HG02885 (cell line): ENCODE data around the gene ARID1B.

Experiments used
- ATAC-seq: cut with Tn5 transposase; IDR thresholded peaks from one replicate; pipeline ENCODE4 v1.9.1; 2021; ENCODE audit warnings: mild to moderate bottlenecking; ENCODE audit not compliant: unreplicated experiment, poor library complexity

Gene ARID1B

GRCh38 chr6:156773935-156774852 lies 3.0 kb upstream of the ARID1B start:
- no peak for ATAC-seq

DNA sequence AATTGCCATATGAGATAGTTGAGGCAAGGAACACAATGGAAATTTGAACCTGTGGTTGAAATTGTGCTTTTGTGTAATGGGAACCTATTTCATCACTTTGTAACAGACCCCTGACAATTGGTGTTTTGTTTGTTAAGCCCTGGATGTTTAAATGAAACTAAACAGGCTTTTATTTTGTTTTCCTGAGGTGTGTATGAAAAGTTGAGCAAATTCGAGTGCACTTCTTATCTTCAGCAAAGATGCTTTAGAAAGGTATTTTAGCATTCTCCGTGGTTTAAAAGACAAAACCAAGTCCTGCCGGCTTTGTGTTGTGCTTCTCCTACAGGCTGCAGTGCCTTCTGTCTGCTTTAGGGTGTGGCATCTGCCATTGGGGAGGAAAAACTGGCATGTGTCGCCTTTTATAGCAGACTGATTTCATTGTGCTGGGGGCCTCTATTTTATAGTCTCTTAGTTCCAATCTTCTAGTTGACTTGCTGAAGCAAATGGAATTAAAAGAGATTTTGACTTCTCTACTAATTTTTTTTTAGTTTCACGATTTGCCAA lies 2.2 kb upstream of the ARID1B start:
- no peak for ATAC-seq

DNA sequence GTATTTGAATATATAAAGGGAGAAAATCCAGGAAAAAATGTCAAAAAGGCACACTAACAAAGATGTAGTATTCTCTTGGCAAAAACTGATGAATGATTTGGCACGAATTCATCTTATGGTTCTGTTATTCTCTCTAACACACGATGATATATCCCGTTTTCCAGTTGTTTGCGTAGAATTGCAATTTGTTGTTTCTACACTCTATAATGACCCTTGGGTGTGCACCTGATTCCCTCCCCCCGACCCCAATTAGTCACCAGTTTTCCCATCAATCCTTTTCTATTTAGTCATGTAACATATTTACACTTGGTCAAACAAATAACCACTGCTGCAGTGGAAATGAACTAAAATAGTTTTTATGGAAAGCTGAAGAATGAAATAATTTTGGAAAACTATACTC lies 1.5 kb upstream of the ARID1B start:
- no peak for ATAC-seq

- ATAC-seq, result no peak
Measured at GRCh38 chr6:156776470-156776839, 723 bp upstream of the ARID1B start.

GRCh38 chr6:156777577-156778453 lies 637 bp downstream of the ARID1B start:
- ATAC-seq, result peak; percentile 18

DNA sequence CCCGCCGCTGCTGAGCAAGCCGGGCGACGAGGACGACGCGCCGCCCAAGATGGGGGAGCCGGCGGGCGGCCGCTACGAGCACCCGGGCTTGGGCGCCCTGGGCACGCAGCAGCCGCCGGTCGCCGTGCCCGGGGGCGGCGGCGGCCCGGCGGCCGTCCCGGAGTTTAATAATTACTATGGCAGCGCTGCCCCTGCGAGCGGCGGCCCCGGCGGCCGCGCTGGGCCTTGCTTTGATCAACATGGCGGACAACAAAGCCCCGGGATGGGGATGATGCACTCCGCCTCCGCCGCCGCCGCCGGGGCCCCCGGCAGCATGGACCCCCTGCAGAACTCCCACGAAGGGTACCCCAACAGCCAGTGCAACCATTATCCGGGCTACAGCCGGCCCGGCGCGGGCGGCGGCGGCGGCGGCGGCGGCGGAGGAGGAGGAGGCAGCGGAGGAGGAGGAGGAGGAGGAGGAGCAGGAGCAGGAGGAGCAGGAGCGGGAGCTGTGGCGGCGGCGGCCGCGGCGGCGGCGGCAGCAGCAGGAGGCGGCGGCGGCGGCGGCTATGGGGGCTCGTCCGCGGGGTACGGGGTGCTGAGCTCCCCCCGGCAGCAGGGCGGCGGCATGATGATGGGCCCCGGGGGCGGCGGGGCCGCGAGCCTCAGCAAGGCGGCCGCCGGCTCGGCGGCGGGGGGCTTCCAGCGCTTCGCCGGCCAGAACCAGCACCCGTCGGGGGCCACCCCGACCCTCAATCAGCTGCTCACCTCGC lies 1.5 kb downstream of the ARID1B start:
- peak; percentile 7 for ATAC-seq

- ATAC-seq, result peak; percentile 16
Measured at GRCh38 chr6:156779206-156780094, 2.3 kb downstream of the ARID1B start.

GRCh38 chr6:156780102-156780641 lies 3.0 kb downstream of the ARID1B start:
- ATAC-seq, result peak; percentile 53

GRCh38 chr6:156780962-156781853 lies 4.0 kb downstream of the ARID1B start:
- no peak for ATAC-seq

DNA sequence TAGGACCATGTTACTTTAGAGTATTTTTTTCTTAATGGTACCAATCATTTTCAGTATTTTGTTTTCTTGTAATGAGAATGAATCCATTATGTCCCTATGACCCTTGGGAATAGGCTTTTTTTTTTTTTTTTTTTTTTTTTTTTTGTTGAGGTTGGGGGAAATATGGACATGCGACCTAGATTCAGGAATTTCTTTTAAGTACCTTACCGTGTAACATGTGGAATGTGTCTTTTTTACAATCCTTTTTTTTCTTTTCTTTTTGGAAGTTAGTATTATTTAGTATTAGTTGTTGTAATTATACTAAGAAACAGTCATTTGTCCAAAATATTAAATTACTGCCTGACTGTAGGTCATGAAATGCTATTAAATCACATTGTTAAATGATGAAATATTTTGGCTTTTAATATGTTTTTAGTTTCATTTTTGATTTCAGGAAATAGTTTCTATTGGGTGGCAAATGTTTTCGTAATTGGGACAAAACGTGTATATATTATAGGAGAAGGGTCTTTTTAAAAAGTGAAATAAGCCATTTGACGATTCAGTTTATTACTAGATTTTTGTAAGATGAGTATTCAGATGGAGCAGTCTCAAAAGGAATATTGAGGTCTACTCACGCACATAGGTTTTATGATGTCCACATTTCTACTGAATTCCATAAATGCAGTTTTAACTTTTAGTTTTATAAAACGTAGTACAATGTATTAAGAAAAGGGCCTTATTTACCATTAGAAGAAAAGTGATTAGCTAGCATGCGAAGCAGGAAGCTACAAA lies 4.9 kb downstream of the ARID1B start:
- no peak for ATAC-seq

DNA sequence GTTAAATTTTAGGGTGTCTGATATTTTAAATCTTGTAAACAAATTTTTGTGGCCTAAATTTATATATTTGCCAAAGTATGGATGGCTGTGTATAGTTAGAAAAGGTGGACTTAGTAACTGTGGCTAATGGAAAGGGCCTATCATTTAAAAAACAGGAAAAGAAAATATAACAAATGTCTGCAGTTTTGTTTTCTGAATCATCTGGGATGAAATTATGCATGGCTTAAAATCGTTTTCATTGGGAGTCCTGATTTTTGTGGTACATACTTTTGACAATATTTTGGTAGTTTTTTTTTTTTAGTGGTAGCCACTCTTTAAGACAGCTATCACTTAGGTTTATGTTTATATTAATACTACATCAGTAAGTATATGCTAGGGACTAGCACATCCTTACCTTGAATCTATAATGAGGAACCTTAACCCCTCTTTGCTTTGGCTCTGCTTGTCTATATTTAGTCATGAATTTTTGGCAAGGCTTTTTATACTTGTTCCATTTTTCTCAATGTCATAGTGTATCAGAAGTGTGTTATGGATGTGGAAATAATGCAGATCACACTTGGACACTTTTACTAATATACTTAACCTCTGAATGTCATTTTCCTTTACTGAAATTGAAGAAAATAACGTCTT lies 5.6 kb downstream of the ARID1B start:
- no peak for ATAC-seq

DNA sequence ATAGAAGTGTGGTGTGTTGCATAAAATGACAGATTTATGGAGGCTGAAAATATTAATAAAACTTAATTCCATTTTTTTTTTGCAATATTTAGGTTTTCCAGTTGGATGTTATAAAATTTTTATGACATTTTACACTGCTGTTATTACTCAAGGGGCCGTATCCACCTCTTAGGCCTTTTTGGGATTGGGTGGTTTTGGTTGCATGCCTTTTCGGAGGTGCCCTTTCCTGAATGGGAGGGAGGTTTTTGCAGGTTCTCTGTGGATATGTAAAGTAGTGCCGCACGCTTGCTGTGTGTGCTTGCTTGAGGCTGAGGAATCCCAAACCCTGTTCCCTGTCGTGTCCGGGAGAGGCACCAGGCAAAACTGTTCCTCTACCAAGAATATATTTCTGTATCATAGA lies 6.8 kb downstream of the ARID1B start:
- no peak for ATAC-seq

- ATAC-seq, result no peak
Measured at GRCh38 chr6:156786652-156787051, 9.5 kb downstream of the ARID1B start.

- no peak for ATAC-seq
Measured at GRCh38 chr6:156787569-156788492, 10.7 kb downstream of the ARID1B start.

DNA sequence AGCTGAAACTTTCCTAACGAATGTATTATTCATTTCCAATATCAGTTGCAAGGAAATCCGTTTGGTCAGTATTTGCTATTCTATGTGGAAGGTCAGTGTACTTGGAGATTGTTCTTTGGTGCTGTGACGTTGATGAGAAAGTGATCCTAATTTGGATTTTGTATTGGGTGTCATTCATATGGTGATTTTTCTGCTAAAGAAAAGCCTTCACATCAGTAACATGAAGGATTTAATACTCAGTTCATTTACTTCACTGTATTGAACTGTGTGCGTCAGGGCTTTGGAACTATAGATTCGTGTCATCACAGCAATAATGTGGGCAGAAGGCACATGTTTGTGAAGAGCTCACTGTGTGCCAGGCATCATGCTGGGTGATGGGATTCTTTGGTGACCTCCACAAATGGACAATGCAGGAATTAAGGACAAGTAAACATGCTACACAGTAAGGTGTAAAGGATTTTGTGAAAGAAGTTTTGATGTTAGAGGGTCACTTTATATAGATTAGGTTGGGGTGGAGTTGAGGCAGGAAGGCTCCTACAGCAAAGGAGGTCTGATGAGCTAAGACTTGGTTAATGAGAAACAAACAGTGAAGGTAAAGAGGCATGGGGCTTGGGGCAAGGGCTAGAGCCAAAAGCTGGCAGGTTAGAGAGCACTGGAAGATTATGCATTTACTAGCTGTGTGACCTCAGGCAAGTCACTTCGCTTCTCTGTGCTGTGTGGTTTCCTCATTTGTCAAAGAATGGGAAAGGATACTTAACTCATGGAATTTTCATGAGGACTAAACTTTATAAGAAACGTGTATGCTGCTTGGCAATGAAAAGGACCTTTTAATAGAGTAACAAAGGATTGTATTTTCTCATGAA lies 12.1 kb downstream of the ARID1B start:
- no peak for ATAC-seq
